ENCODE results near the gene DDX24. TPM values are rescaled to one million over a fixed set of nuclear protein-coding genes. Genes with fewer than 3 reads are reported as not detected.

Gene DDX24
- total RNA-seq, 2 donors from 2014 or later = 110 to 142 TPM

GRCh38 chr14:94049625-94050023 is 31.4 kb downstream of the DDX24 start:
- intact Hi-C loops (cut with DNase I) = loop anchor here (2.0 kb wide), 1 partner anchor 83 kb away; no protein-coding TSS in a partner anchor
- H3K9me3 ChIP-seq = no peaks in the 10 kb centered on the region
- H3K9ac ChIP-seq (ENCODE audit: low read depth in 2 of 2, low read length in 2 of 2) = no peak overlapping the region
- peaks cover 13% of the 10 kb centered on the region for H3K36me3 ChIP-seq
- H3K4me3 ChIP-seq = no peak overlapping the region
- no peak overlapping the region for H3K27ac ChIP-seq
- no peaks in the 10 kb centered on the region for H3K27me3 ChIP-seq
- DNase-seq = no peak
- no peak for TF ChIP-seq CTCF (IDR thresholded peaks at IDR 0.05)
- no peaks in the 10 kb centered on the region for H3K4me1 ChIP-seq

- no peak overlapping the region for H3K9ac ChIP-seq (ENCODE audit: low read depth in 2 of 2, low read length in 2 of 2)
- no peak overlapping the region for H3K4me3 ChIP-seq
- H3K9me3 ChIP-seq = no peaks in the 10 kb centered on the region
- no peaks in the 10 kb centered on the region for H3K4me1 ChIP-seq
- H3K36me3 ChIP-seq = peaks cover 13% of the 10 kb centered on the region
- TF ChIP-seq CTCF (IDR thresholded peaks at IDR 0.05) = no peak
- H3K27ac ChIP-seq = no peak overlapping the region
- DNase-seq = no peak
- intact Hi-C loops (cut with DNase I) = no loop called here
- no peaks in the 10 kb centered on the region for H3K27me3 ChIP-seq
These were observed 32.0 kb downstream of the DDX24 start for GRCh38 chr14:94048691-94049624.

- Histone ChIP-seq H3K27ac (no peak overlapping the region), H3K36me3 (peaks cover 13% of the 10 kb centered on the region), H3K4me1 (no peaks in the 10 kb centered on the region), H3K27me3 (no peaks in the 10 kb centered on the region), H3K4me3 (no peak overlapping the region), H3K9me3 (no peaks in the 10 kb centered on the region), H3K9ac (ENCODE audit: low read depth in 2 of 2, low read length in 2 of 2) (no peak overlapping the region)
- DNase-seq = no peak
- no peak for TF ChIP-seq CTCF (IDR thresholded peaks at IDR 0.05)
- intact Hi-C loops (cut with DNase I) = no loop called here
These were observed 33.4 kb downstream of the DDX24 start for GRCh38 chr14:94047581-94047980.

GRCh38 chr14:94046696-94047250 is 34.2 kb downstream of the DDX24 start:
- peaks cover 13% of the 10 kb centered on the region for H3K36me3 ChIP-seq
- no peaks in the 10 kb centered on the region for H3K4me1 ChIP-seq
- intact Hi-C loops (cut with DNase I) = no loop called here
- no peak overlapping the region for H3K9ac ChIP-seq (ENCODE audit: low read depth in 2 of 2, low read length in 2 of 2)
- no peaks in the 10 kb centered on the region for H3K27me3 ChIP-seq
- no peak overlapping the region for H3K4me3 ChIP-seq
- TF ChIP-seq CTCF (IDR thresholded peaks at IDR 0.05) = no peak
- no peak overlapping the region for H3K27ac ChIP-seq
- no peaks in the 10 kb centered on the region for H3K9me3 ChIP-seq
- no peak for DNase-seq

- intact Hi-C loops (cut with DNase I) = no loop called here
- H3K27ac ChIP-seq = no peak overlapping the region
- DNase-seq = no peak
- H3K36me3 ChIP-seq = peaks cover 13% of the 10 kb centered on the region
- TF ChIP-seq CTCF (IDR thresholded peaks at IDR 0.05) = no peak
- H3K4me3 ChIP-seq = no peak overlapping the region
- no peaks in the 10 kb centered on the region for H3K9me3 ChIP-seq
- H3K9ac ChIP-seq (ENCODE audit: low read depth in 2 of 2, low read length in 2 of 2) = no peak overlapping the region
- no peaks in the 10 kb centered on the region for H3K4me1 ChIP-seq
- no peaks in the 10 kb centered on the region for H3K27me3 ChIP-seq
These were observed 35.2 kb downstream of the DDX24 start for GRCh38 chr14:94045563-94046345.

All from colonic mucosa (tissue), 4 donors.